ENCODE results near the gene RNF13.

Gene RNF13

DNA sequence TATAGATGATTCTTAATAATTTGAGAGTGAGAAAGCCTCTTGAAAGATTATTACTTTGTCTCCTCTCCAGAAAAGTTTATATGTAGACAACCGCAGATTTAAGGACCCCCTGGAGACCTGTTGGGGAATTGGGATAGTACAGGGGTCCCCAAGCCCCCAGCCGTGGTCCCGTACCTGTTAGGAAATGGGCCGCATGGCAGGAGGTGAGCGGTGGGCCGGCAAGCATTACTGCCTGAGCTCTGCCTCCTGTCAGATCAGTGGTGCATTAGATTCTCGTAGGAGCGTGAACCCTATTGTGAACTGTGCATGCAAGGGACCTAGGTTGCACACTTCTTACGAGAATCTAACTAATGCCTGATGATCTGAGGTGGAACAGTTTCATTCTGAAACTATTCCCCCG, 79.4 kb downstream of the RNF13 start:
- TF ChIP-seq CEBPB (IDR thresholded peaks at IDR 0.05) (no peak), TAF1 (IDR thresholded peaks at IDR 0.05; ENCODE audit: low read depth) (no peak), ZBTB7A (IDR thresholded peaks at IDR 0.05; ENCODE audit: low read depth) (no peak), NFIC (IDR thresholded peaks at IDR 0.05) (no peak), RAD21 (IDR thresholded peaks at IDR 0.05; ENCODE audit: low read depth) (no peak), EGR1 (IDR thresholded peaks at IDR 0.05) (no peak), FOXM1 (IDR thresholded peaks at IDR 0.05; ENCODE audit: borderline replicate concordance, low read depth) (no peak), YY1 (IDR thresholded peaks at IDR 0.05; ENCODE audit: low read depth) (no peak), TEAD4 (IDR thresholded peaks at IDR 0.05) (no peak), CREB1 (IDR thresholded peaks at IDR 0.05; ENCODE audit: low read depth) (no peak), TCF12 (IDR thresholded peaks at IDR 0.05; ENCODE audit: low read depth) (no peak), EP300 (IDR thresholded peaks at IDR 0.05; ENCODE audit: borderline replicate concordance) (no peak)
- TF ChIP-seq, protein P1, sequence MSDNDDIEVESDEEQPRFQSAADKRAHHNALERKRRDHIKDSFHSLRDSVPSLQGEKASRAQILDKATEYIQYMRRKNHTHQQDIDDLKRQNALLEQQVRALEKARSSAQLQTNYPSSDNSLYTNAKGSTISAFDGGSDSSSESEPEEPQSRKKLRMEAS (IDR thresholded peaks at IDR 0.05): no peak
- TF ChIP-seq, protein P2, sequence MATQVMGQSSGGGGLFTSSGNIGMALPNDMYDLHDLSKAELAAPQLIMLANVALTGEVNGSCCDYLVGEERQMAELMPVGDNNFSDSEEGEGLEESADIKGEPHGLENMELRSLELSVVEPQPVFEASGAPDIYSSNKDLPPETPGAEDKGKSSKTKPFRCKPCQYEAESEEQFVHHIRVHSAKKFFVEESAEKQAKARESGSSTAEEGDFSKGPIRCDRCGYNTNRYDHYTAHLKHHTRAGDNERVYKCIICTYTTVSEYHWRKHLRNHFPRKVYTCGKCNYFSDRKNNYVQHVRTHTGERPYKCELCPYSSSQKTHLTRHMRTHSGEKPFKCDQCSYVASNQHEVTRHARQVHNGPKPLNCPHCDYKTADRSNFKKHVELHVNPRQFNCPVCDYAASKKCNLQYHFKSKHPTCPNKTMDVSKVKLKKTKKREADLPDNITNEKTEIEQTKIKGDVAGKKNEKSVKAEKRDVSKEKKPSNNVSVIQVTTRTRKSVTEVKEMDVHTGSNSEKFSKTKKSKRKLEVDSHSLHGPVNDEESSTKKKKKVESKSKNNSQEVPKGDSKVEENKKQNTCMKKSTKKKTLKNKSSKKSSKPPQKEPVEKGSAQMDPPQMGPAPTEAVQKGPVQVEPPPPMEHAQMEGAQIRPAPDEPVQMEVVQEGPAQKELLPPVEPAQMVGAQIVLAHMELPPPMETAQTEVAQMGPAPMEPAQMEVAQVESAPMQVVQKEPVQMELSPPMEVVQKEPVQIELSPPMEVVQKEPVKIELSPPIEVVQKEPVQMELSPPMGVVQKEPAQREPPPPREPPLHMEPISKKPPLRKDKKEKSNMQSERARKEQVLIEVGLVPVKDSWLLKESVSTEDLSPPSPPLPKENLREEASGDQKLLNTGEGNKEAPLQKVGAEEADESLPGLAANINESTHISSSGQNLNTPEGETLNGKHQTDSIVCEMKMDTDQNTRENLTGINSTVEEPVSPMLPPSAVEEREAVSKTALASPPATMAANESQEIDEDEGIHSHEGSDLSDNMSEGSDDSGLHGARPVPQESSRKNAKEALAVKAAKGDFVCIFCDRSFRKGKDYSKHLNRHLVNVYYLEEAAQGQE (IDR thresholded peaks at IDR 0.05; ENCODE audit: low read depth): no peak
- TF ChIP-seq, protein P3, sequence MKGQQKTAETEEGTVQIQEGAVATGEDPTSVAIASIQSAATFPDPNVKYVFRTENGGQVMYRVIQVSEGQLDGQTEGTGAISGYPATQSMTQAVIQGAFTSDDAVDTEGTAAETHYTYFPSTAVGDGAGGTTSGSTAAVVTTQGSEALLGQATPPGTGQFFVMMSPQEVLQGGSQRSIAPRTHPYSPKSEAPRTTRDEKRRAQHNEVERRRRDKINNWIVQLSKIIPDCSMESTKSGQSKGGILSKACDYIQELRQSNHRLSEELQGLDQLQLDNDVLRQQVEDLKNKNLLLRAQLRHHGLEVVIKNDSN (IDR thresholded peaks at IDR 0.05): no peak

DNA sequence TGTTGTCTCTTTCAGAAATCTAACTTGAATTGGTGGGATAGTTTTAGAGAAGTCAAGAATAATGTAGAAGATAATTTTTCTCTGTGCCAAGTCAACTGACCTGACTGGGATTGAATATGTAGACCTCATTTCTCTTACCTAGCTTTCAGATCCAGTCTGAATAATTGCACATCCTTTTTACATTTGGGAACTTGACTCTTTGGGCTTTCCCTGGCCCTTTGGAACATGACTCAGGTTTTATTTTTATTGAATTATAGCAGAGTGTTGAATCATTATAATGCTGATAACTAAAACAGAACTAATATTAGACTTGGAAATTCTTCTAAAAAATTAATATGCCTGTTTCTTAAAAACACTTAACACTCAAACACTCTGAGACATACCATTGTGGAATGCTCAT, 81.2 kb downstream of the RNF13 start:
- TF ChIP-seq, protein P1 (IDR thresholded peaks at IDR 0.05): no peak
- no peak for TF ChIP-seq CREB1 (IDR thresholded peaks at IDR 0.05; ENCODE audit: low read depth)
- no peak for TF ChIP-seq FOXM1 (IDR thresholded peaks at IDR 0.05; ENCODE audit: borderline replicate concordance, low read depth)
- TF ChIP-seq CEBPB (IDR thresholded peaks at IDR 0.05): no peak
- no peak for TF ChIP-seq RAD21 (IDR thresholded peaks at IDR 0.05; ENCODE audit: low read depth)
- TF ChIP-seq NFIC (IDR thresholded peaks at IDR 0.05): no peak
- TF ChIP-seq, protein P2 (IDR thresholded peaks at IDR 0.05; ENCODE audit: low read depth): no peak
- TF ChIP-seq TEAD4 (IDR thresholded peaks at IDR 0.05): no peak
- TF ChIP-seq TAF1 (IDR thresholded peaks at IDR 0.05; ENCODE audit: low read depth): no peak
- no peak for TF ChIP-seq TCF12 (IDR thresholded peaks at IDR 0.05; ENCODE audit: low read depth)
- no peak for TF ChIP-seq ZBTB7A (IDR thresholded peaks at IDR 0.05; ENCODE audit: low read depth)
- TF ChIP-seq YY1 (IDR thresholded peaks at IDR 0.05; ENCODE audit: low read depth): no peak
- TF ChIP-seq, protein P3 (IDR thresholded peaks at IDR 0.05): no peak
- TF ChIP-seq EGR1 (IDR thresholded peaks at IDR 0.05): no peak

DNA sequence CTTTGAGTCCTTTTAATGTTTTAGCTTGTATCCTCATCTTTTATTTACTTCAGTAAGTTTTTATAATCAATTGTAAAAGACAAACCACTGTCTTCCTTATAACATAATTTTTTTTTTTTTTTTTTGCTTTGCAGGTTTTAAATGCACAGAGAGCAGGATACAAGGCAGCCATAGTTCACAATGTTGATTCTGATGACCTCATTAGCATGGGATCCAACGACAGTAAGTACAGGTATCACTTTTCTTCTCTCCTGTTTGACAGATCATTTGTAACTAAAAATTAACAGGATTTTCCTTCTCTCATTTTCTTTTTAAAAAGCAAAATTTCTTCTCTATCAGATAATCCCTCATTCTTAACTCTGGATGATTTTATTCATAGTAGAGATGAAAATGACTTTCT, 82.3 kb downstream of the RNF13 start:
- TF ChIP-seq RAD21 (IDR thresholded peaks at IDR 0.05; ENCODE audit: low read depth) (no peak), YY1 (IDR thresholded peaks at IDR 0.05; ENCODE audit: low read depth) (no peak), TEAD4 (IDR thresholded peaks at IDR 0.05) (no peak), CREB1 (IDR thresholded peaks at IDR 0.05; ENCODE audit: low read depth) (no peak), FOXM1 (IDR thresholded peaks at IDR 0.05; ENCODE audit: borderline replicate concordance, low read depth) (no peak), TCF12 (IDR thresholded peaks at IDR 0.05; ENCODE audit: low read depth) (no peak), CEBPB (IDR thresholded peaks at IDR 0.05) (no peak), NFIC (IDR thresholded peaks at IDR 0.05) (no peak), TAF1 (IDR thresholded peaks at IDR 0.05; ENCODE audit: low read depth) (no peak), EGR1 (IDR thresholded peaks at IDR 0.05) (no peak), EP300 (IDR thresholded peaks at IDR 0.05; ENCODE audit: borderline replicate concordance) (no peak), ZBTB7A (IDR thresholded peaks at IDR 0.05; ENCODE audit: low read depth) (no peak)
- TF ChIP-seq, protein P1 (IDR thresholded peaks at IDR 0.05): no peak
- TF ChIP-seq, protein P2 (IDR thresholded peaks at IDR 0.05; ENCODE audit: low read depth): no peak

DNA sequence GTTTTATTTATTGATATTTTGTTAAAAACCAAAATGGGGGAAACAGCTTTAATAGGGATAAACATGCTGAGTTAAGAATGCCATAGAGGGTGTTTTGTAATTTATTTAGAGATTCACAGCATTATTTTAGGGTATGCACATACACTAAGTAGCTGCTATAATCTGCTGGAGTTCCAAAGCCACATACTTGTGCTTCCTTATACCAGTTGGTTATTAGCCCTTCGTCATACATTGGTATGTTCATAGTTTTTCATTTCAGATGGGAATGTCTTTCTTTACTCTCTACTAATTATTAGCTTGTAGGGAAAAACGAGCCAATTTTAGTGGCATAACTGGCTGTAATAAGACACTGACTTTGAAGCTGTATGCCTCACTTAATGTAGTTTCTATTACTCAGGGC, 82.8 kb downstream of the RNF13 start:
- TF ChIP-seq, protein P3 (IDR thresholded peaks at IDR 0.05): no peak
- TF ChIP-seq NFIC (IDR thresholded peaks at IDR 0.05) (no peak), EGR1 (IDR thresholded peaks at IDR 0.05) (no peak), EP300 (IDR thresholded peaks at IDR 0.05; ENCODE audit: borderline replicate concordance) (no peak), TEAD4 (IDR thresholded peaks at IDR 0.05) (no peak), YY1 (IDR thresholded peaks at IDR 0.05; ENCODE audit: low read depth) (no peak), TCF12 (IDR thresholded peaks at IDR 0.05; ENCODE audit: low read depth) (no peak), CEBPB (IDR thresholded peaks at IDR 0.05) (no peak), RAD21 (IDR thresholded peaks at IDR 0.05; ENCODE audit: low read depth) (no peak), ZBTB7A (IDR thresholded peaks at IDR 0.05; ENCODE audit: low read depth) (no peak), CREB1 (IDR thresholded peaks at IDR 0.05; ENCODE audit: low read depth) (no peak), FOXM1 (IDR thresholded peaks at IDR 0.05; ENCODE audit: borderline replicate concordance, low read depth) (no peak), TAF1 (IDR thresholded peaks at IDR 0.05; ENCODE audit: low read depth) (no peak)
- TF ChIP-seq, protein P2 (IDR thresholded peaks at IDR 0.05; ENCODE audit: low read depth): no peak
- TF ChIP-seq, protein P1 (IDR thresholded peaks at IDR 0.05): no peak
